DOHH2 (cell line): ENCODE results near the gene GOLIM4.
"Not testable (repeated sequence)": the region's sequence is repeated elsewhere in the genome, so short reads cannot be mapped to it uniquely, and the experiment has no call there.

ENCODE experiments used
- CTCF ChIP-seq: fragments of 200-600 bp; sonication (generic); IDR thresholded peaks from one replicate; pipeline ENCODE4 v1.5.1; 2014; ENCODE audit warnings: antibody characterized with exemption, mild to moderate bottlenecking, low read depth, low read length; ENCODE audit not compliant: poor library complexity, severe bottlenecking
- EZH2phosphoT487 ChIP-seq: fragments of 200-600 bp; sonication (generic); IDR thresholded peaks from 2 replicates; pipeline ENCODE4 v1.6.1; 2017; ENCODE audit warnings: borderline replicate concordance, mild to moderate bottlenecking, antibody characterized with exemption, low read length, moderate library complexity, mixed read lengths

- TF ChIP-seq CTCF, EZH2phosphoT487: not testable (repeated sequence)
Measured at GRCh38 chr3:168056398-168057230, 39.1 kb downstream of the GOLIM4 start.
